Measurements from ENCODE around the gene ERO1B.

ERO1B gene

GRCh38 chr1:236297161-236297560 lies 15.4 kb upstream of the ERO1B start:
- no peak for DNase-seq (ENCODE audit: low read depth)

GRCh38 chr1:236292425-236292824 lies 10.7 kb upstream of the ERO1B start:
- no peak for DNase-seq (ENCODE audit: low read depth)

- no peak for DNase-seq (ENCODE audit: low read depth)
Measured at GRCh38 chr1:236289492-236290131, 7.9 kb upstream of the ERO1B start.

GRCh38 chr1:236288620-236288976 lies 6.8 kb upstream of the ERO1B start:
- no peak for DNase-seq (ENCODE audit: low read depth)

GRCh38 chr1:236287757-236288619 lies 6.2 kb upstream of the ERO1B start:
- no peak for DNase-seq (ENCODE audit: low read depth)

- no peak for DNase-seq (ENCODE audit: low read depth)
Measured at GRCh38 chr1:236287356-236287755, 5.6 kb upstream of the ERO1B start.

GRCh38 chr1:236284291-236284721 lies 2.5 kb upstream of the ERO1B start:
- DNase-seq (ENCODE audit: low read depth) = no peak

GRCh38 chr1:236282719-236283118 lies 961 bp upstream of the ERO1B start:
- DNase-seq (ENCODE audit: low read depth) = no peak

- no peak for DNase-seq (ENCODE audit: low read depth)
Measured at GRCh38 chr1:236282425-236282716, 613 bp upstream of the ERO1B start.

- DNase-seq (ENCODE audit: low read depth) = no peak
Measured at GRCh38 chr1:236281198-236281653, 532 bp downstream of the ERO1B start.

GRCh38 chr1:236280438-236281197 lies 1.1 kb downstream of the ERO1B start:
- DNase-seq (ENCODE audit: low read depth) = no peak

- DNase-seq (ENCODE audit: low read depth) = no peak
Measured at GRCh38 chr1:236275586-236275985, 6.2 kb downstream of the ERO1B start.

GRCh38 chr1:236275061-236275460 lies 6.7 kb downstream of the ERO1B start:
- DNase-seq (ENCODE audit: low read depth) = no peak

- no peak for DNase-seq (ENCODE audit: low read depth)
Measured at GRCh38 chr1:236273358-236273757, 8.4 kb downstream of the ERO1B start.

GRCh38 chr1:236269439-236269838 lies 12.3 kb downstream of the ERO1B start:
- DNase-seq (ENCODE audit: low read depth) = no peak

GRCh38 chr1:236261898-236262297 lies 19.9 kb downstream of the ERO1B start:
- DNase-seq (ENCODE audit: low read depth) = no peak

- no peak for DNase-seq (ENCODE audit: low read depth)
Measured at GRCh38 chr1:236261033-236261432, 20.7 kb downstream of the ERO1B start.

- DNase-seq (ENCODE audit: low read depth) = no peak
Measured at GRCh38 chr1:236259043-236259442, 22.7 kb downstream of the ERO1B start.

GRCh38 chr1:236258114-236258622 lies 23.6 kb downstream of the ERO1B start:
- no peak for DNase-seq (ENCODE audit: low read depth)

- DNase-seq (ENCODE audit: low read depth) = no peak
Measured at GRCh38 chr1:236257216-236257615, 24.5 kb downstream of the ERO1B start.

GRCh38 chr1:236253918-236254637 lies 27.7 kb downstream of the ERO1B start:
- no peak for DNase-seq (ENCODE audit: low read depth)

GRCh38 chr1:236253119-236253518 lies 28.6 kb downstream of the ERO1B start:
- no peak for DNase-seq (ENCODE audit: low read depth)

Data from stimulated activated CD8-positive, alpha-beta memory T cell treated with anti-CD3 and anti-CD28 coated beads, Interleukin-4, amount 100 ng/mL, for 24 hours (primary cell).